ENCODE data around the gene FAM83C. TPM values are rescaled to one million over a fixed set of nuclear protein-coding genes. Genes with fewer than 3 reads are reported as not detected.

The FAM83C gene
- polyA plus RNA-seq, 3 donors, result 0.05 TPM; not detected in 2

- DNase-seq (ENCODE audit: extremely low read depth in 1 of 11, low read depth in 9 of 11, low spot score in 4 of 11), result no peak
Measured at GRCh38 chr20:35303382-35303734, 11.1 kb upstream of the FAM83C start.

GRCh38 chr20:35302421-35303335, 10.5 kb upstream of the FAM83C start:
- DNase-seq (ENCODE audit: extremely low read depth in 1 of 11, low read depth in 9 of 11, low spot score in 4 of 11), result no peak

GRCh38 chr20:35301426-35301825, 9.2 kb upstream of the FAM83C start:
- no peak for DNase-seq (ENCODE audit: extremely low read depth in 1 of 11, low read depth in 9 of 11, low spot score in 4 of 11)

- no peak for DNase-seq (ENCODE audit: extremely low read depth in 1 of 11, low read depth in 9 of 11, low spot score in 4 of 11)
Measured at GRCh38 chr20:35300469-35301262, 8.4 kb upstream of the FAM83C start.

- no peak for DNase-seq (ENCODE audit: extremely low read depth in 1 of 11, low read depth in 9 of 11, low spot score in 4 of 11)
Measured at GRCh38 chr20:35299780-35300179, 7.6 kb upstream of the FAM83C start.

GRCh38 chr20:35298264-35298663, 6.0 kb upstream of the FAM83C start:
- no peak for DNase-seq (ENCODE audit: extremely low read depth in 1 of 11, low read depth in 9 of 11, low spot score in 4 of 11)

GRCh38 chr20:35297740-35298139, 5.5 kb upstream of the FAM83C start:
- DNase-seq (ENCODE audit: extremely low read depth in 1 of 11, low read depth in 9 of 11, low spot score in 4 of 11), result no peak

GRCh38 chr20:35297155-35297554, 4.9 kb upstream of the FAM83C start:
- no peak for DNase-seq (ENCODE audit: extremely low read depth in 1 of 11, low read depth in 9 of 11, low spot score in 4 of 11)

- DNase-seq (ENCODE audit: extremely low read depth in 1 of 11, low read depth in 9 of 11, low spot score in 4 of 11), result no peak
Measured at GRCh38 chr20:35296101-35296554, 3.9 kb upstream of the FAM83C start.

- DNase-seq (ENCODE audit: extremely low read depth in 1 of 11, low read depth in 9 of 11, low spot score in 4 of 11), result no peak
Measured at GRCh38 chr20:35295674-35296073, 3.4 kb upstream of the FAM83C start.

- DNase-seq (ENCODE audit: extremely low read depth in 1 of 11, low read depth in 9 of 11, low spot score in 4 of 11), result no peak
Measured at GRCh38 chr20:35295058-35295457, 2.8 kb upstream of the FAM83C start.

GRCh38 chr20:35294293-35294685, 2.1 kb upstream of the FAM83C start:
- no peak for DNase-seq (ENCODE audit: extremely low read depth in 1 of 11, low read depth in 9 of 11, low spot score in 4 of 11)

- DNase-seq (ENCODE audit: extremely low read depth in 1 of 11, low read depth in 9 of 11, low spot score in 4 of 11), result no peak
Measured at GRCh38 chr20:35293303-35294292, 1.4 kb upstream of the FAM83C start.

GRCh38 chr20:35292504-35293285, 470 bp upstream of the FAM83C start:
- no peak for DNase-seq (ENCODE audit: extremely low read depth in 1 of 11, low read depth in 9 of 11, low spot score in 4 of 11)

GRCh38 chr20:35290887-35291417, 1.3 kb downstream of the FAM83C start:
- no peak for DNase-seq (ENCODE audit: extremely low read depth in 1 of 11, low read depth in 9 of 11, low spot score in 4 of 11)

GRCh38 chr20:35290186-35290886, 1.9 kb downstream of the FAM83C start:
- DNase-seq (ENCODE audit: extremely low read depth in 1 of 11, low read depth in 9 of 11, low spot score in 4 of 11), result no peak

GRCh38 chr20:35288325-35289060, 3.7 kb downstream of the FAM83C start:
- DNase-seq (ENCODE audit: extremely low read depth in 1 of 11, low read depth in 9 of 11, low spot score in 4 of 11), result no peak

All from renal cortex interstitium (tissue), 11 donors.